ENCODE data around the gene PRKAR1B.

PRKAR1B gene

DNA sequence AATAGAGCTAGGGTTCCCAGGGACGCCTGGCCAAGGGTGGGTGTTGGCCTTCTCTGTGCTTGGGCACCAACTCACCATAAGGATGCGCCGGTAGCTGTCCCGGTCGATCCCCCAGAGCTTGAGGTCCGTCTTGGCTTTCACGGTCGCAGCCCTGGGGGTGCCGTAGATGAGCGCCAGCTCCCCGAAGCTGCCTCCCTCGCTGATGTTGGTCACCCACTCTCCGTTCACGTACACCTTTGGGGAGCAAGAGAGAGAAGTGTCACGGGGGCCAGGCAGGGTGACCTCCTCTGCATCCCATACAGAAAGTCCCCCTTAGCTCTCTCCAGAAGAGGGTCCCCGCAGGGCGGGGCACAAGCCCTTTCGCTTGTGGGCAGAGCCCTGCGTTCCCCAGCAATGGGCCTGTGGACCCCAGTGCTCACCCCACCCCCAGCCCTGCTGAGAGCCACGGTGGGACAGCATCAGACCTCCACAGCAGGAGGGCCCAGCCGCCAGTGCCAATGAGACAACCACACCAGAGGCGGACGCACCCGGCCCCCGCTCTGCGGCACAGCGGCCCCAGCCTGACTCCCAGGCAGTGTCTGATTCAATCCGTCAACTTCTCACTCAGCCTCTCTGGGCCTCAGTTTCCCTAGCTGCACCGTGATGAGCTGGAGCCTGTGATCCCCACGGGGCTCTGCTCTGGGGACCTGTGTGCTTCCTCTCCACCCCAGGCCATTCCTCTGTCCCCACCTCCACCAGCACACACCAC is 130.8 kb downstream of the PRKAR1B start:
- Histone ChIP-seq H3K36me3 (ENCODE audit: low read depth) (peaks cover 8% of the 10 kb centered on the region; the same call in 1 of the 2 replicates), H3K4me3 (ENCODE audit: severe bottlenecking) (no peak overlapping the region), H3K4me1 (ENCODE audit: insufficient read depth, poor library complexity, severe bottlenecking) (no peaks in the 10 kb centered on the region), H3K27ac (ENCODE audit: poor library complexity, severe bottlenecking) (no peak overlapping the region), H3K27me3 (ENCODE audit: insufficient read depth, poor library complexity, severe bottlenecking) (no peaks in the 10 kb centered on the region), H3K9me3 (ENCODE audit: severe bottlenecking) (no peaks in the 10 kb centered on the region)
- ATAC-seq (ENCODE audit: low read depth) = no peak
- TF ChIP-seq, protein P1, sequence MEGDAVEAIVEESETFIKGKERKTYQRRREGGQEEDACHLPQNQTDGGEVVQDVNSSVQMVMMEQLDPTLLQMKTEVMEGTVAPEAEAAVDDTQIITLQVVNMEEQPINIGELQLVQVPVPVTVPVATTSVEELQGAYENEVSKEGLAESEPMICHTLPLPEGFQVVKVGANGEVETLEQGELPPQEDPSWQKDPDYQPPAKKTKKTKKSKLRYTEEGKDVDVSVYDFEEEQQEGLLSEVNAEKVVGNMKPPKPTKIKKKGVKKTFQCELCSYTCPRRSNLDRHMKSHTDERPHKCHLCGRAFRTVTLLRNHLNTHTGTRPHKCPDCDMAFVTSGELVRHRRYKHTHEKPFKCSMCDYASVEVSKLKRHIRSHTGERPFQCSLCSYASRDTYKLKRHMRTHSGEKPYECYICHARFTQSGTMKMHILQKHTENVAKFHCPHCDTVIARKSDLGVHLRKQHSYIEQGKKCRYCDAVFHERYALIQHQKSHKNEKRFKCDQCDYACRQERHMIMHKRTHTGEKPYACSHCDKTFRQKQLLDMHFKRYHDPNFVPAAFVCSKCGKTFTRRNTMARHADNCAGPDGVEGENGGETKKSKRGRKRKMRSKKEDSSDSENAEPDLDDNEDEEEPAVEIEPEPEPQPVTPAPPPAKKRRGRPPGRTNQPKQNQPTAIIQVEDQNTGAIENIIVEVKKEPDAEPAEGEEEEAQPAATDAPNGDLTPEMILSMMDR (IDR thresholded peaks at IDR 0.05; ENCODE audit: poor library complexity, severe bottlenecking) = no peak
- DNase-seq (ENCODE audit: low spot score) = peak; percentile 58

- Histone ChIP-seq H3K4me1 (ENCODE audit: insufficient read depth, poor library complexity, severe bottlenecking) (no peaks in the 10 kb centered on the region), H3K36me3 (ENCODE audit: low read depth) (peaks cover 8% of the 10 kb centered on the region; the same call in 1 of the 2 replicates), H3K4me3 (ENCODE audit: severe bottlenecking) (no peak overlapping the region), H3K27ac (ENCODE audit: poor library complexity, severe bottlenecking) (no peak overlapping the region), H3K9me3 (ENCODE audit: severe bottlenecking) (no peaks in the 10 kb centered on the region), H3K27me3 (ENCODE audit: insufficient read depth, poor library complexity, severe bottlenecking) (no peaks in the 10 kb centered on the region)
- TF ChIP-seq, protein P1 (IDR thresholded peaks at IDR 0.05; ENCODE audit: poor library complexity, severe bottlenecking) = no peak
- no peak for DNase-seq (ENCODE audit: low spot score)
- no peak for ATAC-seq (ENCODE audit: low read depth)
Measured at GRCh38 chr7:595621-596010, 131.5 kb downstream of the PRKAR1B start.

GRCh38 chr7:594920-595620 is 132.0 kb downstream of the PRKAR1B start:
- Histone ChIP-seq H3K4me3 (ENCODE audit: severe bottlenecking) (no peak overlapping the region), H3K9me3 (ENCODE audit: severe bottlenecking) (no peaks in the 10 kb centered on the region), H3K27ac (ENCODE audit: poor library complexity, severe bottlenecking) (no peak overlapping the region), H3K4me1 (ENCODE audit: insufficient read depth, poor library complexity, severe bottlenecking) (no peaks in the 10 kb centered on the region), H3K27me3 (ENCODE audit: insufficient read depth, poor library complexity, severe bottlenecking) (no peaks in the 10 kb centered on the region), H3K36me3 (ENCODE audit: low read depth) (peaks cover 8% of the 10 kb centered on the region; the same call in 1 of the 2 replicates)
- ATAC-seq (ENCODE audit: low read depth) = no peak
- peak; percentile 49 for DNase-seq (ENCODE audit: low spot score)
- TF ChIP-seq, protein P1 (IDR thresholded peaks at IDR 0.05; ENCODE audit: poor library complexity, severe bottlenecking) = no peak

DNA sequence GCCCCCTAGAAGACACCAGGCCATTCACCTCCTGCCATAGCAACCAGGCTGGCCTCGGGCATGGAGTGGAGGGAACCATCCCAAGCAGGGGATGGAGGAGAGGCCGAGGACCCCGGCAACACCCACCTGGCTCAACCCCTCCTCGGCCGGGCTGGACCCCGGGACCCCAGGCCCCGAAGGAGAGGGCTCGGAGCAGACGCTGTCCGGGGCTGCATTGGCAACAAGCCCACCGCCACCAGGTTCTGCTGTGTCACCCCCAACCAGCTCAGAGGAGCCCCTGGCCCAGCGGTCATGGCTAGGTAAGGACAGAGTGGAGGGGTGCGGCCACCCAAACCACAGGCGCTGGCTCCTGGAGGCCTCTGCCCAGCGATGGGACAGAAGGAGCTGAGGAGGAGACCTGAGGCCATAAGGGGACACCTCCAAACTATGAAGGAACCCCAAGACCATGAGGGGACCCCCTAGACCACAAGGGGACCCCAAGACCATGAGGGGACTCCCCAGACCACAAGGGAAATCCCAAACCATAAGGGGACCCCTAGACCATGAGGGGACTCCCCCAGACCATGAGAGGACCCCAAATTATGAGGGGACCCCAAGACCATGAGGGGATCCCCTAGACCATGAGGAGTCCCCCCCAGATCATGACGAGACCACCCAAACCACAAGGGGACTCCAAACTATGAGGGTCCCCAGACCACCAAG is 132.7 kb downstream of the PRKAR1B start:
- Histone ChIP-seq H3K27ac (ENCODE audit: poor library complexity, severe bottlenecking) (no peak overlapping the region), H3K36me3 (ENCODE audit: low read depth) (peaks cover 8% of the 10 kb centered on the region; the same call in 1 of the 2 replicates), H3K27me3 (ENCODE audit: insufficient read depth, poor library complexity, severe bottlenecking) (no peaks in the 10 kb centered on the region), H3K9me3 (ENCODE audit: severe bottlenecking) (no peaks in the 10 kb centered on the region), H3K4me3 (ENCODE audit: severe bottlenecking) (no peak overlapping the region), H3K4me1 (ENCODE audit: insufficient read depth, poor library complexity, severe bottlenecking) (no peaks in the 10 kb centered on the region)
- ATAC-seq (ENCODE audit: low read depth) (no peak), DNase-seq (ENCODE audit: low spot score) (no peak)
- TF ChIP-seq, protein P1 (IDR thresholded peaks at IDR 0.05; ENCODE audit: poor library complexity, severe bottlenecking) = no peak

All from RWPE2 (cell line).